B cell (primary cell): Measurements from ENCODE around the gene CRB3. TPM values are rescaled to one million over a fixed set of nuclear protein-coding genes. Genes with fewer than 3 reads are reported as not detected.

Experiments
- ATAC-seq: fragments of 200-7000 bp; cut with Tn5 transposase; one replicate; pipeline ENCODE4 v1.10.0; 2021; ENCODE audit warnings: low read depth, mild to moderate bottlenecking, moderate number of reproducible peaks, moderate library complexity
- CTCF ChIA-PET: fragments of 350-600 bp; sonication (Branson Sonifier 250); formaldehyde crosslinking; loops from one replicate; lab custom pipeline; 2021; ENCODE audit warnings: antibody characterized with exemption, inconsistent platforms; lab: Charles Lee
- POLR2A ChIA-PET: fragments of 350-600 bp; sonication (Branson Sonifier 250); formaldehyde crosslinking; loops from one replicate; lab custom pipeline; 2021; ENCODE audit warnings: antibody characterized with exemption; lab: Charles Lee
- DNase-seq: peaks from one replicate; pipeline ENCODE4 v3.0.0; 2013
- H2AFZ ChIP-seq: 2 replicates; pipeline ENCODE4 v1.6.1; 2012; ENCODE audit warnings: mild to moderate bottlenecking, low read depth, low read length; ENCODE audit not compliant: insufficient read depth, poor library complexity, severe bottlenecking
- H3K27ac ChIP-seq, 2 donors: 1 replicate in 1 of 2; 2 replicates in 1 of 2; pipeline ENCODE4 v1.5.1; 2012 to 2013; ENCODE audit warnings: low read length in 2 of 2, mild to moderate bottlenecking in 2 of 2, moderate library complexity in 1 of 2
- H3K27me3 ChIP-seq, 4 experiments: fragments of 200-600 bp in 1 of 4; sonication (generic) in 1 of 4; replicated peaks in 1 of 4; 1 replicate in 2 of 4; 2 replicates in 2 of 4; pipeline versions ENCODE4 v1.6.1 to v1.7.0; 2013 to 2016; ENCODE audit warnings: low read length in 3 of 4, mild to moderate bottlenecking in 2 of 4, mixed read lengths in 1 of 4, moderate library complexity in 1 of 4; ENCODE audit not compliant: insufficient read depth in 4 of 4, control insufficient read depth in 3 of 4; ENCODE audit errors: control extremely low read depth in 1 of 4
- H3K36me3 ChIP-seq, 2 experiments: replicated peaks in 1 of 2; 1 replicate in 1 of 2; 2 replicates in 1 of 2; pipeline versions ENCODE4 v1.6.1 to v1.7.1; 2013; ENCODE audit warnings: low read length in 1 of 2; ENCODE audit not compliant: insufficient read depth in 2 of 2, control insufficient read depth in 1 of 2; ENCODE audit errors: control extremely low read depth in 1 of 2, extremely low read depth in 1 of 2
- H3K4me1 ChIP-seq, 2 donors: fragments of 200-600 bp in 1 of 2; sonication (generic) in 1 of 2; 1 replicate in 1 of 2; 2 replicates in 1 of 2; pipeline versions ENCODE4 v1.5.1 to v1.6.1; 2013 to 2017; ENCODE audit warnings: low read length in 2 of 2; ENCODE audit not compliant: control insufficient read depth in 2 of 2, insufficient read depth in 2 of 2
- H3K4me2 ChIP-seq: replicated peaks from 2 replicates; pipeline ENCODE3; 2012; ENCODE audit warnings: mild to moderate bottlenecking, low read depth, low read length; ENCODE audit not compliant: poor library complexity, severe bottlenecking
- H3K4me3 ChIP-seq, 5 experiments: fragments of 200-600 bp in 1 of 5; sonication (generic) in 1 of 5; 1 replicate in 3 of 5; 2 replicates in 2 of 5; pipeline versions ENCODE4 v1.5.1 to v1.7.0; 2011 to 2016; ENCODE audit warnings: low read length in 4 of 5, mild to moderate bottlenecking in 4 of 5, low read depth in 2 of 5, control low read depth in 1 of 5, moderate library complexity in 1 of 5; ENCODE audit not compliant: insufficient read depth in 1 of 5; ENCODE audit errors: control extremely low read depth in 1 of 5, extremely low read depth in 1 of 5
- H3K79me2 ChIP-seq: fragments of 200-600 bp; sonication (generic); one replicate; pipeline ENCODE4 v1.6.0; 2016; ENCODE audit warnings: low read length; ENCODE audit not compliant: control insufficient read depth, insufficient read depth
- H3K9ac ChIP-seq: fragments of 200-600 bp; sonication (generic); 2 replicates; pipeline ENCODE4 v1.6.1; 2017; ENCODE audit warnings: mild to moderate bottlenecking, low read length, moderate library complexity
- H3K9me3 ChIP-seq, 3 donors: one replicate each; pipeline versions ENCODE4 v1.6.1 to v1.7.1; 2013; ENCODE audit warnings: low read length in 2 of 3; ENCODE audit not compliant: control insufficient read depth in 2 of 3, insufficient read depth in 1 of 3; ENCODE audit errors: control extremely low read depth in 1 of 3
- H4K20me1 ChIP-seq: 2 replicates; pipeline ENCODE4 v1.6.0; 2012; ENCODE audit warnings: mild to moderate bottlenecking, low read length; ENCODE audit not compliant: insufficient read depth, control insufficient read depth, poor library complexity, severe bottlenecking
- H3K27ac Mint-ChIP-seq: one replicate; pipeline ENCODE4 v1.8.0; 2021; ENCODE audit warnings: mixed read lengths
- H3K27me3 Mint-ChIP-seq: one replicate; pipeline ENCODE4 v1.8.0; 2021; ENCODE audit warnings: mixed read lengths
- H3K4me1 Mint-ChIP-seq: one replicate; pipeline ENCODE4 v1.8.0; 2021; ENCODE audit warnings: mixed read lengths
- H3K4me3 Mint-ChIP-seq: one replicate; pipeline ENCODE4 v1.8.0; 2021; ENCODE audit warnings: mixed read lengths
- H3K9me3 Mint-ChIP-seq: one replicate; pipeline ENCODE4 v1.8.0; 2022; ENCODE audit warnings: mixed read lengths; ENCODE audit not compliant: insufficient read depth
- CTCF ChIP-seq: fragments of 200-600 bp; IDR thresholded peaks from one replicate; pipeline ENCODE4 v1.8.0; 2022; ENCODE audit warnings: antibody characterized with exemption, mild to moderate bottlenecking
- EZH2 ChIP-seq: IDR thresholded peaks from 2 replicates; pipeline ENCODE4 v1.6.1; 2012; ENCODE audit warnings: borderline replicate concordance, low read depth, mild to moderate bottlenecking, moderate library complexity, low read length; ENCODE audit not compliant: insufficient read depth, poor library complexity, severe bottlenecking
- WGBS: methylation state at CpG from one replicate; pipeline ENCODE4 v1.1.5; 2013; ENCODE audit warnings: missing lambda C conversion rate; ENCODE audit not compliant: insufficient coverage; 5-methylcytosine and 5-hydroxymethylcytosine counted together
- intact Hi-C: fragments of 100-400 bp; cut with micrococcal nuclease; formaldehyde crosslinking; loops from one replicate; pipeline ENCODE4 v1.10.0; 2022
- polyA plus RNA-seq: library from polyadenylated mRNA; depleted of rRNA; stranded (reverse); fragments of >200 nt; gene quantifications from 2 replicates; pipeline ENCODE4 v1.2.3, GENCODE V29; 2012
- total RNA-seq, 2 donors: library from RNA; stranded (reverse); fragments of 120-200 nt in 1 of 2; gene quantifications; 1 replicate in 1 of 2; 2 replicates in 1 of 2; pipeline versions ENCODE4 v1.2.3 to v1.2.4, GENCODE V29; 2013 to 2022

Gene CRB3
- total and polyA plus RNA-seq, 2 donors (not counting 1 experiment from before 2014, with no cell fraction given), result 2.1 to 3.6 TPM

GRCh38 chr19:6476155-6476895, 12.3 kb downstream of the CRB3 start:
- no peak overlapping the region for H3K4me2 ChIP-seq
- H3K4me3 ChIP-seq, result no peak overlapping the region
- Mint-ChIP-seq H3K4me1 (peaks cover 14% of the 10 kb centered on the region), H3K27me3 (no peaks in the 10 kb centered on the region), H3K9me3 (no peaks in the 10 kb centered on the region), H3K27ac (no peak overlapping the region), H3K4me3 (no peak overlapping the region)
- no peak overlapping the region for H3K9ac ChIP-seq
- H3K4me1 ChIP-seq, result peaks cover 6 to 14% of the 10 kb centered on the region in 2 donors
- DNase-seq (peak; percentile 69), ATAC-seq (peak; percentile 87)
- H3K79me2 ChIP-seq, result peaks cover 26% of the 10 kb centered on the region
- H3K27ac ChIP-seq, result no peak overlapping the region
- peaks cover 0 to 11% (median 0%) of the 10 kb centered on the region in 3 donors for H3K9me3 ChIP-seq
- intact Hi-C loops, result no loop called here
- POLR2A ChIA-PET, result no interaction called here
- peaks cover 0 to 58% of the 10 kb centered on the region in 2 experiments for H3K36me3 ChIP-seq
- TF ChIP-seq CTCF (no peak), EZH2 (no peak)
- H2AFZ ChIP-seq, result no peak overlapping the region
- CTCF ChIA-PET, result no interaction called here
- H3K27me3 ChIP-seq, result no peaks in the 10 kb centered on the region
- H4K20me1 ChIP-seq, result peaks cover 17% of the 10 kb centered on the region
- WGBS, result 90% methylated on average over 33 of the region's 33 CpGs

- intact Hi-C loops, result no loop called here
- Histone ChIP-seq H3K36me3 (peaks cover 0 to 57% of the 10 kb centered on the region in 2 experiments), H3K27ac (no peak overlapping the region), H3K4me3 (no peak overlapping the region), H3K9ac (no peak overlapping the region), H3K4me1 (peaks cover 8 to 18% of the 10 kb centered on the region in 2 donors), H3K27me3 (no peaks in the 10 kb centered on the region), H2AFZ (no peak overlapping the region), H3K4me2 (no peak overlapping the region), H3K79me2 (peaks cover 33% of the 10 kb centered on the region), H3K9me3 (peaks cover 0 to 11% (median 0%) of the 10 kb centered on the region in 3 donors), H4K20me1 (peaks cover 17% of the 10 kb centered on the region)
- H3K9me3 Mint-ChIP-seq, result no peaks in the 10 kb centered on the region
- H3K4me1 Mint-ChIP-seq, result peaks cover 20% of the 10 kb centered on the region
- ATAC-seq (no peak), DNase-seq (no peak)
- no peak overlapping the region for H3K4me3 Mint-ChIP-seq
- no peaks in the 10 kb centered on the region for H3K27me3 Mint-ChIP-seq
- no peak overlapping the region for H3K27ac Mint-ChIP-seq
- CTCF ChIA-PET, result no interaction called here
- TF ChIP-seq EZH2 (no peak), CTCF (no peak)
- POLR2A ChIA-PET, result no interaction called here
- 97% methylated on average over 21 of the region's 29 CpGs for WGBS
Measured at GRCh38 chr19:6476896-6477431, 12.9 kb downstream of the CRB3 start.
